ENCODE measurements around the gene CNPY1.

CNPY1 gene

DNA sequence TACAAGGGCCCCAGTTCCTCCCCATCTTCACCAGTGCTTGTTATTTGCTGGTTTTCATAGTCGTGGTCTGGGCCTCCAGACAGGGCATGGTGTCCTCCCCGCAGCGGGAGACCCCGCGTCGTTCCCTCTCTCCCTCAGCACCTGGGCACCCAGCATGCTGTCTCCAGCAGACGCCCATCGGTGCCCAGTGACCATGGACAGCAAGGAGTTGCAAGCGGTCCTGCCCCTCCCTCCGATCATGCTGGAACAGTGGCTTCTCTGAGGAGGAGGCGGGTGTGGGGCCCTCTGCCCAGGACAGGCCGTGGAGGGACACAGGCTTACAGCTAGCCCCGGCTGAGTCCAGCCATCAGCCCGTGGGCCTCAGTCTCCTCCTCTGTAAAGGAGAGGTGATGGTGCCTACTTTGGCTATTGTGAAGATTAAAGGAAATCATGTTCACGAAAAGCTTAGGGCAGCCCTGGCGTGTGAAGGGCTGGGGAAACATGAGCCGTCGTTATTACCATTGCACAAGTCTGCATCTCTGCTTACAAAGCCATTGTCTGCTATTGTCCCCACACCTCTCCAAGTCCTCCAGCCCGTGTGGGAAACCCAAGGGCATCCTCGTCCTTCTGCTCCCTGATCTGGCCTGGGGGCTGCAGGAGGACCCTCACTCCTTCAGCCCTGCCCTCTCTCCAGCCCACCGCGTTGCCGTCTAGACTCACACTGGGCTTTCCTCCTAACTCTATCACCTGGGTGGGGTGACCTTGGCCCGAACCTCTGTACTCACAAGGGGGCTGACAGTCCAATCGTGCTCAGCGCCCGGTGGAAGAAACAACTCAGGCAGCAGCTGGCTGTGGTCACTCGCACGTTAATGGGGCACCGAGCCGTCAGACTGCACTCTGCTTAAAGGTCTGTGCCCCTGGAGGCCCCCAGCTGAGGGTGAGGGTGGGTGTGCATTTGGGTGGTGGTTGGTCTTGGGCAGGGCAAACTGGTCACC is 58.6 kb downstream of the CNPY1 start:
- DNase-seq = no peak

- no peak for DNase-seq
These were observed 59.4 kb downstream of the CNPY1 start for GRCh38 chr7:155486783-155487508.

GRCh38 chr7:155484483-155485399 is 61.6 kb downstream of the CNPY1 start:
- DNase-seq = no peak

DNA sequence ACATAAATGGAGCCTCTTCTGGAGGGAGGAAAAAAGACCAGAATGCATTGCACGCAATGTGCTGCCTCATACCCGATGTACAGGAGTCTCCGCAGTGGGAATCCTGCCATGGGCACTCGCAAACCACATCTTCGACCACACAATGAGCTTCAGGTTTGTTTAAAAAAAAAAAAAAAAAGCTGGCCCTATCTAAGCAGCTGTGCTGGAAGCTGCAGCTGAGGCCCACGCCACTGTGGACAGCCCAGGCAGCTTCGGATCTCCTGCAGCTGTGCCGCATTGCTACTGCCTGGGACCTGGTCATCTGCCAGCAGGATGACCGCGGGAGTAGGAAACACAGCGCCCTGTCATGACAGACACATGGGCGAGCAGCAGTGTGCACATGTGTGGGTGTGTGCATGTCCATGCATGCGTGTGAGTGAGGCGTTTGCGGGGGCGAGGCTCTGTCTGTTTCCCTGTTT is 62.5 kb downstream of the CNPY1 start:
- DNase-seq = no peak

DNA sequence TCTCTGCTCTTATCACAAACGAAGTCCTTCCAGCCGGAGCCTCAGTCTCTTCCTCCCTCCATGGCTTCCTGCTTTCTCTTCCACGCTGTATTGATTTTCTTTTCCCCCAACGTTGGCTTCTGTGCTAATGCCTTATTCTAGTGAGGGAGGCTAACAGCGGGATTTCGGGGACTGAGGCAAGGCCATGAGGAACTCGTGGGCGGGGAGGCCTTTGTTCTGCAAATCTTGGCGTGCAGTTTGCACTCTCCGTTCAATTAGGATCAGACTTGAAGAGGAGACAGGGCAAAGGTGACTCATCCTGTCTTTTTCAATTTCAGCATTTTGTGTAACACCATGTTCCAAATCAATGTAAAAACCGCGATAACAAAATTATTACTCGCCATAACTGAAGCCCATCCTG is 63.1 kb downstream of the CNPY1 start:
- no peak for DNase-seq

DNA sequence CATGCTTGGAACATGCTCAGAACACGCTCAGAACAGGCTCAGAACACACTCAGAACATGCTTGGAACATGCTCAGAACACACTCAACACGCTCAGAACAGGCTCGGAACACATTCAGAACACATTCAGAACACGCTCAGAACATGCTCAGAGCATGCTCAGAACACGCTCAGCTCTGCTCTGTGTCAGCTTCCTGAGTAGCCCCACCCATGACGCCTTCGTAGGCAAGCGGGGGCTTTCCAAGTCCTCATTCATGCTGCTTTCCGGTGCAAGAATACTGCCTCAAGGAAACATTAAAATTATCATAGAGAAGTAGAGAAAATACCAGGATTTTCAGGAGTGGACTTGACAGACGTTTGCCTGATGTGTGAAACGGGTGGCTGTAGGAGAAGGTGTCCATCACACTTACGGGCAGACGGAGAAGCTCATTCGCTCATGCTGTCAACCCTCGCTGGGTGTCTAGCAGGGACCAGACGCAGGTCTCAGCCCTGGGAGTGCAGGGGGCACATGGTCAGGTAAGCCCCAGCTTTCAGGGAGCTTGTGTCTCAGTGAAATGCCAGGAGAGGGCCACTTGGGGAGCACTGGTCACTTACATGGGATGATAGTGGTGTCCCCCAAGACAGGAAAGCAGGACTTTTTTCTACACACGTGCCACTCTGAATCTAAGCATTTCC is 63.7 kb downstream of the CNPY1 start:
- DNase-seq = no peak

DNA sequence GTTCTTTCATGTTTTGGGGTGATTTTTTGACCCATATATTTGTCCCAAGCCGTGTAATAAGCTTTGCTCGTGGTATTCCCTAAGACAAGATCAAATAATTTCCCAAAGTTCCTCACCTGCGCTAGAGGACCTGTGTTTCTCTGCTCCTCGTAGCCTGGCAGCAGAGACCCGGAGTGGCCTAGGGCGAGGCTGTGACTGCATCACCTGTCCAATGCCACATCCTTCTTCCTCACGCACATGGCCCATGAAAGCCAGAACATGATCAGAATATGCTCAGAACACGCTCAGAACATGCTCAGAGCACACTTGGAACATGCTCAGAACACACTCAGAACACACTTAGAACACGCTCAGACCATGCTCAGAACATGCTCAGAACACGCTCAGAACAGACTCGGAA is 64.6 kb downstream of the CNPY1 start:
- no peak for DNase-seq

DNA sequence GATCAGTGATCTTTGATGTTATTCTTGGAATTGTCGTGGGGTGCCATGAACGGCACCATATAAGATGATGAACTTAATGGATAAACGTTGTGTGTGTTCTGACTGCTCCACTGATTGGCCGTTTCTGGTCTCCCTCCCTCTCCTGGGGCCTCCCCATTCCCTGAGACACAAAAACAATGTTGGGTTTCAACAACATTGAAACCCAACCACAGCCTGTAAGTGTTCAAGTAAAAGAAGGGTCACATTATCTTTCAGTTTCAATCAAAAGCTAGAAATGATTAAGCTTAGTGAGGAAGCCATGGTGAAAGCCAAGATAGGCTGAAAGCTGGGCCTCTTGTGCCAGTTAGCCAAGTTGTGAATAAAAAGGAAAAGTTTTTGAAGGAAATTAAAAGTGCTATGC is 68.9 kb downstream of the CNPY1 start:
- no peak for DNase-seq

GRCh38 chr7:155471718-155472117 is 74.6 kb downstream of the CNPY1 start:
- DNase-seq = no peak

GRCh38 chr7:155470686-155471638 is 75.4 kb downstream of the CNPY1 start:
- DNase-seq = no peak

- DNase-seq = no peak
These were observed 76.2 kb downstream of the CNPY1 start for GRCh38 chr7:155470186-155470487.

GRCh38 chr7:155469311-155470185 is 76.8 kb downstream of the CNPY1 start:
- no peak for DNase-seq

GRCh38 chr7:155468785-155469148 is 77.6 kb downstream of the CNPY1 start:
- DNase-seq = no peak

DNA sequence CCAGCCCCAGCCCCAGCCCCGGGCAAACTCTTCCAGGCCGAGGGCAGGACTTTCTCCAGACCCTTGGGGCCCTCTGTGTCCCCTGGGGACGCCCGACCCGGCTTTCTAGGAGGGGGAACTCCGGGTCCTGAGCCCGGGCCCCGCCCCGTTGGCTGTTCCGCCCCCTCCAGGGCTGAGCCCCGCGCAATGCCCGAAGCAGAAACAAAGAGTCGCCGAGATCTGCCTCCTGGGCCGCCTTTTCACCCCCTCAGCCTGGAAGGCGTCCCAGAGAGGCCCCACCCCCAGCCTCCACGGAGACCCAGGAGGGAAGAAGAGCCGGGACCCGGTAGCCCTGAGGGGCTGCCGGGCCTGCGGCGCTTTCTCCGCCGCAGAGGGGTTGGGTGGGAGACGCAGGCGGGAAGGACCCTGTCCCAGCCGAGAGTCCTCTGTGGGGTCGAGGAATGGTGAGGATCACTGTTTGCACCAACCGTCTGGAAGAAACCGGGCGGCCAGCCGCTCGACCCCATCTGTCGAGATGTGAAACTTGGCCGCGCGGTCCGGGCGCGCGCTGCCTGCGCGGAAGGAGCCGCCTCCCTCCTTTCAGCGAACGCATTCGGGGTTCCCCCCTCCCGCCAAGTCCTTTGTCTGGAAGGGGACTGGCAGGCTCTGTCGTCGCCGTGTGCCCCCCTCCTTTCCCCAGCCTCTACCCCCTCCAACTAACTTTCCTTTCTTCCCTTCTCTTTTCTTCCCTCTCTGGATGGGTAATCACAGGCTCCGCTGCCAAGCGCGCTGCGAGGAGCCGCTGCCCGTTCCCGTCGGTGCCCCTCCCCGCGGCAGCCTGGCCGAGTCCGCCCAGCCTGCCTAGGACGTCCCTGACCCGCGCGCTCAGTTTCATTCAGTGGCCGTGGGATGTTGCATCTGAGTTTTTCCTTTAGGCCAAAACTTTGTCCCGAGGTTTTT is 78.2 kb downstream of the CNPY1 start:
- no peak for DNase-seq

DNA sequence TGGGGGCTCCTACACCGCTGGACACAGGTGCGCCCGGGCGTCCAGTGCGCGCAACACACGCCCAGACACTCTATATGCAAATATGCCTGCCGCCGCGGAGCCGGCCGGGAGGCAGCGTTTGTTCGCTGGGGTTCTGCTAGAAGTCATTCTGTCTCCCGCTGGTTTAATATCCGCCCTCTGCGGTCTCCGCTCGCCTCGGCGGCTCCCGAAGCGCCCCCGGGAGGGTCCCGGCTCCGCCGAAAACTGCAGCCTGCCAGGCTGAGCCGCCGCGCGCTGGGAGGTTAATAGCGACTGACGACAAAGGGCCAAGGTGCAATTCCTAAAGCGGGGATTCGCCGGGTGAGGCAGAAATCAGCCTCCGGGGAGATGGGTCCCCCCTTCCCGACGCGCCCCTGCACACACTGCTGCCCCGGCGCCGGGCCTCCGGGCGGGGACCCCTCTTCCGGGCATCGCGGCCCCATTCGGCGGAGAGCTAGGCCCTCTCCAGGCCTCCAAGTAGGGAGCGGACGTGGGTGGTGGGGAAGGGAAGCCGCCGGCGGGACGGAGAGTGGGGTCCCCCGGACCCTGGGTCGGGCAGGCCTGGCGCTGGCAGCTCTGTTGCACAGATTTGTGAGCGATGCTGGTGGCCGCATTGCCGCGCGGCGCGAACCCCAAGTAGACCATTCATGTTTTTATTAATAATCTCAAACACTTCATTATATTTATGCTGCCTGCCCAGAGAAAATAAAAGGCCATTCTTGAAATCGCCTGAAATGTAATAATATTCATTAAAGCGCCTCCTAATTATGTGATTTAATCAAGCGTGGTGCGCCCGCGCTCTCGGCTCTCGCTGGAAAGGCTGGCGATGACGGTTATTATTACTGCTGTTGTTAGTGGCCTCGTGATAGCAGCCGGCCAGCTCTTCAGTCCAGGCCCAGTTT is 79.3 kb downstream of the CNPY1 start:
- DNase-seq = no peak

- no peak for DNase-seq
These were observed 80.1 kb downstream of the CNPY1 start for GRCh38 chr7:155466142-155466813.

GRCh38 chr7:155465761-155466141 is 80.6 kb downstream of the CNPY1 start:
- no peak for DNase-seq
